BE2C (cell line): ENCODE results near the gene TTC28.

Experiments
- DNase-seq: peaks from one replicate; pipeline ENCODE4 v3.0.0-alpha.2; 2020
- H3K27me3 ChIP-seq: fragments of 250-450 bp; sonication (Bioruptor Pico); 2 replicates; pipeline ENCODE4 v1.5.1; 2020; ENCODE audit warnings: mild to moderate bottlenecking
- H3K36me3 ChIP-seq: fragments of 250-450 bp; sonication (Bioruptor Pico); 2 replicates; pipeline ENCODE4 v1.5.1; 2020; ENCODE audit warnings: mild to moderate bottlenecking
- H3K4me1 ChIP-seq: fragments of 250-450 bp; sonication (Bioruptor Pico); 2 replicates; pipeline ENCODE4 v1.5.1; 2020
- H3K4me3 ChIP-seq: 2 replicates; pipeline ENCODE4 v1.5.1; 2011; ENCODE audit warnings: low read depth, low read length
- H3K9me3 ChIP-seq: fragments of 250-450 bp; sonication (Bioruptor Pico); 2 replicates; pipeline ENCODE4 v1.5.1; 2020
- TF ChIP-seq, protein P1 (sequence below): IDR thresholded peaks from 2 replicates; pipeline ENCODE4 v1.5.1; 2012; ENCODE audit warnings: mild to moderate bottlenecking, low read depth, low read length

TTC28 gene

DNA sequence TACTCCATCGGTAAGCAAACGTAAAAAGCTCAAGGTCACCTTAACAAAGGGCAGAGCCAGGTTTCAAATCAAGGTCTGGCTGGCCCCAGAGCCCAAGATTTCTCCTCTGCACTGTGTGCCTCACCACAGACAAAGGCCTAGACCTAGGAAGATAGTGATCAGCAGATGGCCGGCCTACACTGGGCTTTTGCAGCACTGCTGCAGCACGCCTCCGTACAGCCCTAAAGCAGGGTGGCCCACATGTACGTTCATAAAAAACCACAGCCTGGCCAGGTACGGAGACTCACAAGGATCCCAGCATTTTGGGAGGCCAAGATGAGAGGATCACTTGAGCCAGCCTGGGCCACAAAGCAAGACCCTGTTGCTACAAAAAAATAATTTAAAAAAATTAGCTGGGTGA is 654.3 kb downstream of the TTC28 start:
- Histone ChIP-seq H3K4me3 (no peak overlapping the region), H3K4me1 (peaks cover 80% of the 10 kb centered on the region), H3K36me3 (peaks cover 3% of the 10 kb centered on the region; the same call in 1 of the 2 replicates), H3K9me3 (no peaks in the 10 kb centered on the region), H3K27me3 (no peaks in the 10 kb centered on the region)
- DNase-seq = peak; percentile 80
- TF ChIP-seq, protein P1, sequence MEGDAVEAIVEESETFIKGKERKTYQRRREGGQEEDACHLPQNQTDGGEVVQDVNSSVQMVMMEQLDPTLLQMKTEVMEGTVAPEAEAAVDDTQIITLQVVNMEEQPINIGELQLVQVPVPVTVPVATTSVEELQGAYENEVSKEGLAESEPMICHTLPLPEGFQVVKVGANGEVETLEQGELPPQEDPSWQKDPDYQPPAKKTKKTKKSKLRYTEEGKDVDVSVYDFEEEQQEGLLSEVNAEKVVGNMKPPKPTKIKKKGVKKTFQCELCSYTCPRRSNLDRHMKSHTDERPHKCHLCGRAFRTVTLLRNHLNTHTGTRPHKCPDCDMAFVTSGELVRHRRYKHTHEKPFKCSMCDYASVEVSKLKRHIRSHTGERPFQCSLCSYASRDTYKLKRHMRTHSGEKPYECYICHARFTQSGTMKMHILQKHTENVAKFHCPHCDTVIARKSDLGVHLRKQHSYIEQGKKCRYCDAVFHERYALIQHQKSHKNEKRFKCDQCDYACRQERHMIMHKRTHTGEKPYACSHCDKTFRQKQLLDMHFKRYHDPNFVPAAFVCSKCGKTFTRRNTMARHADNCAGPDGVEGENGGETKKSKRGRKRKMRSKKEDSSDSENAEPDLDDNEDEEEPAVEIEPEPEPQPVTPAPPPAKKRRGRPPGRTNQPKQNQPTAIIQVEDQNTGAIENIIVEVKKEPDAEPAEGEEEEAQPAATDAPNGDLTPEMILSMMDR = no peak

DNA sequence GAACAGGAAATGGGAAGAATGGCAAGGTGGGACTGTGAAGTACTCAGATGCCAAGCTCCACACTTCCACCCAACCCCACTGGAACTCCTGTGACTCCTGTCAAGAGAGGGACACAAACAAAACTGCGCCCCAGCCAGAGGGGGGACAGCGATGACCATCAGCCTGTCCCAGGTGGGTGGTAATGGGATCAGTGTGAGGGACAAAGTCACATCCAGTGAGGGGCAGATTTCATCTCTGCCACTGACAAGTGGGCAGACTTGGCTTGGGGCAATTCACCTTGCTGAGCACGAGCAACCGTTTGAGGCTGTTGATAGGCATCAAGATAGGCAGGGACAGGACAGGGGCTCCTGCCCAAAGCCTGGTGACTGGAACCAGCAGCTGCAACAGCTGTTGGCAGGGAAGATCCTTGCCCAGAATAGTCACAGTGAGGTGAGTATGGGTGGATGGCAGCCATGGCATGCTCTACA is 655.2 kb downstream of the TTC28 start:
- peaks cover 1% of the 10 kb centered on the region; the same call in 1 of the 2 replicates for H3K36me3 ChIP-seq
- TF ChIP-seq, protein P1 = no peak

GRCh38 chr22:28023774-28024173 is 655.9 kb downstream of the TTC28 start:
- no peaks in the 10 kb centered on the region for H3K9me3 ChIP-seq
- no peaks in the 10 kb centered on the region for H3K27me3 ChIP-seq
- no peaks in the 10 kb centered on the region; the same call in 1 of the 2 replicates for H3K36me3 ChIP-seq
- TF ChIP-seq, protein P1 = no peak
- no peak for DNase-seq
- peaks cover 77% of the 10 kb centered on the region for H3K4me1 ChIP-seq
- H3K4me3 ChIP-seq = no peak overlapping the region

More for the DNA sequence above, 655.2 kb downstream of the TTC28 start:
- peaks cover 75% of the 10 kb centered on the region for H3K4me1 ChIP-seq
- no peaks in the 10 kb centered on the region for H3K27me3 ChIP-seq
- H3K9me3 ChIP-seq = no peaks in the 10 kb centered on the region
- no peak overlapping the region for H3K4me3 ChIP-seq
- DNase-seq = no peak

GRCh38 chr22:28023036-28023435 is 656.6 kb downstream of the TTC28 start:
- Histone ChIP-seq H3K27me3 (no peaks in the 10 kb centered on the region), H3K4me1 (peaks cover 74% of the 10 kb centered on the region), H3K36me3 (no peaks in the 10 kb centered on the region; the same call in 1 of the 2 replicates), H3K4me3 (no peak overlapping the region), H3K9me3 (no peaks in the 10 kb centered on the region)
- no peak for DNase-seq
- TF ChIP-seq, protein P1 = no peak

DNA sequence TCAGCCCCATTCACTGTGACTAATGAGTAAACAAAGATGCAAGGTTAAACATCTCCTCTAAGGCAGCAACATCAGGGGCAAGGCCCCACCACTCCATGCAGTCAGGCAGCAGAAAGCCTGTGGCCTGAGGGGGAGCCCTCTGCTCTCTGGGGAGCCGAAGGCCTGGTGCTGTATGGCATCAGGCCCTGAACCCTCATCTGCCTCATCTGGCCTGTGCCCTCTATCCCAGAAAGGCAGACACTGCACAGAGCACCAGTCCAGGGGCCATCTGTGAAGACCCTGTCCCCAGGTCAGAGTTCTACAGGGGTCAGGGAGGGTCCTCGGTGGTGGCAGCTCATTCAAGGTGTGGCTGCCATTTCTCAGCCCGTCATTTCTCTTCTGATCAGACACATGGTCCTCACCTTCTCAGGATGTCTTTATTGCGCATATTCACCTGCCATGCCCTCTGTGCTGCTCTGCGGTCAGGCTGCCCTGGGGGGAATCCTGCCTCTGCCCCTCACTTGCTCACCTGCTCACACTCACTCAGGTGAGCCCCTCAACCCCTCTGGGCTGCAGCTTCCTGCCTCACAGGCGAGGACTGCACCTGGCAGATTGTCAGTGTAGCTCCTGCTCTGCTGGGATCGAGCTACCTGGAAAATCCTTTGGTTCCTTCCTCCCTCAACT is 657.5 kb downstream of the TTC28 start:
- peaks cover 65% of the 10 kb centered on the region for H3K4me1 ChIP-seq
- H3K36me3 ChIP-seq = no peaks in the 10 kb centered on the region; the same call in 1 of the 2 replicates
- no peak overlapping the region for H3K4me3 ChIP-seq
- DNase-seq = no peak
- TF ChIP-seq, protein P1 = no peak
- no peaks in the 10 kb centered on the region for H3K27me3 ChIP-seq
- no peaks in the 10 kb centered on the region for H3K9me3 ChIP-seq
